Keratinocyte (primary cell): ENCODE data around the gene KRT31. TPM values are rescaled to one million over a fixed set of nuclear protein-coding genes. Genes with fewer than 3 reads are reported as not detected.
A peak's percentile ranks its signal among the peaks of the same experiment; 100 is the strongest.

Experiments
- DNase-seq: peaks from one replicate; pipeline ENCODE4 v3.0.0-alpha.2; 2011; ENCODE audit warnings: low read depth, missing footprints, low spot score
- FAIRE-seq: peaks from 2 replicates; lab custom pipeline; 2011; peaks lifted over from hg19 to GRCh38; lab: Jason Lieb, UNC
- H2AFZ ChIP-seq: 2 replicates; pipeline ENCODE4 v1.6.0; 2012; ENCODE audit warnings: low read length, control low read depth, inconsistent platforms; ENCODE audit not compliant: control insufficient read depth
- H3K27ac ChIP-seq: 2 replicates; pipeline ENCODE4 v1.5.1; 2011; ENCODE audit warnings: low read length; ENCODE audit not compliant: control insufficient read depth, insufficient read depth
- H3K27me3 ChIP-seq: 3 replicates; pipeline ENCODE4 v1.6.0; 2011; ENCODE audit warnings: low read length; ENCODE audit not compliant: control insufficient read depth, insufficient read depth; ENCODE audit errors: extremely low read depth
- H3K36me3 ChIP-seq, 2 experiments: 2 replicates in 1 of 2; 3 replicates in 1 of 2; pipeline ENCODE4 v1.5.1; 2011; ENCODE audit warnings: low read length in 2 of 2, mild to moderate bottlenecking in 1 of 2; ENCODE audit not compliant: control insufficient read depth in 2 of 2, insufficient read depth in 2 of 2; ENCODE audit errors: extremely low read depth in 1 of 2
- H3K4me1 ChIP-seq: 3 replicates; pipeline ENCODE4 v1.5.1; 2011; ENCODE audit warnings: low read length; ENCODE audit not compliant: control insufficient read depth, insufficient read depth; ENCODE audit errors: extremely low read depth
- H3K4me2 ChIP-seq: 3 replicates; pipeline ENCODE4 v1.6.0; 2011; ENCODE audit warnings: low read depth, low read length; ENCODE audit not compliant: control insufficient read depth, insufficient read depth; ENCODE audit errors: extremely low read depth
- H3K4me3 ChIP-seq, 3 experiments: fragments of 200-600 bp in 1 of 3; sonication (generic) in 1 of 3; 2 replicates in 2 of 3; 3 replicates in 1 of 3; pipeline ENCODE4 v1.5.1; 2011 to 2016; ENCODE audit warnings: low read length in 3 of 3, mild to moderate bottlenecking in 3 of 3, control low read depth in 2 of 3, inconsistent platforms in 1 of 3, low read depth in 1 of 3, mixed read lengths in 1 of 3, mixed run types in 1 of 3, moderate library complexity in 1 of 3; ENCODE audit not compliant: control insufficient read depth in 2 of 3, insufficient read depth in 2 of 3; ENCODE audit errors: extremely low read depth in 1 of 3
- H3K79me2 ChIP-seq: 2 replicates; pipeline ENCODE4 v1.6.0; 2012; ENCODE audit warnings: low read length; ENCODE audit not compliant: control insufficient read depth, insufficient read depth
- H3K9ac ChIP-seq: 3 replicates; pipeline ENCODE4 v1.6.0; 2011; ENCODE audit warnings: low read length; ENCODE audit not compliant: control insufficient read depth, insufficient read depth; ENCODE audit errors: extremely low read depth
- H3K9me1 ChIP-seq: 3 replicates; pipeline ENCODE4 v1.6.0; 2011; ENCODE audit warnings: low read length; ENCODE audit not compliant: control insufficient read depth, insufficient read depth; ENCODE audit errors: extremely low read depth
- H3K9me3 ChIP-seq: 2 replicates; pipeline ENCODE4 v1.5.1; 2012; ENCODE audit warnings: low read depth, low read length; ENCODE audit not compliant: control insufficient read depth
- H4K20me1 ChIP-seq: 3 replicates; pipeline ENCODE4 v1.6.0; 2011; ENCODE audit warnings: low read length; ENCODE audit not compliant: control insufficient read depth, insufficient read depth; ENCODE audit errors: extremely low read depth
- CTCF ChIP-seq, 3 experiments: IDR thresholded peaks in 1 of 3; conservative IDR thresholded peaks in 1 of 3; optimal IDR thresholded peaks in 1 of 3; 2 replicates in 2 of 3; 3 replicates in 1 of 3; pipeline versions ENCODE3 to v1.5.1; 2011; ENCODE audit warnings: low read length in 3 of 3, mild to moderate bottlenecking in 3 of 3, moderate library complexity in 2 of 3, control low read depth in 1 of 3, inconsistent platforms in 1 of 3; ENCODE audit not compliant: insufficient read depth in 2 of 3; ENCODE audit errors: extremely low read depth in 1 of 3
- EZH2 ChIP-seq: IDR thresholded peaks from one replicate; pipeline ENCODE4 v1.6.1; 2012; ENCODE audit warnings: inconsistent platforms, mild to moderate bottlenecking, low read length, moderate library complexity
- dilution Hi-C: fragments of 300-500 bp; cut with MboI; formaldehyde crosslinking; loops from one replicate; pipeline ENCODE4 v1.7.0; 2020; ENCODE audit warnings: low sequenced_read_pairs; ENCODE audit not compliant: extremely low pct_ligation_motif_present
- polyA plus RNA-seq, 5 experiments: library from polyadenylated mRNA; depleted of rRNA in 3 of 5; stranded (reverse) in 3 of 5; stranded (forward) in 1 of 5; unstranded in 1 of 5; fragments of >200 nt; gene quantifications; 1 replicate in 1 of 5; 2 replicates in 3 of 5; 3 replicates in 1 of 5; pipeline versions ENCODE4 v1.2.1 to v1.2.3, GENCODE V29; 2011 to 2012; ENCODE audit warnings: missing spikeins in 2 of 5, low read depth in 1 of 5, low replicate concordance in 1 of 5

Gene KRT31
- polyA plus RNA-seq, 1 donor (not counting 4 experiments of a cell fraction or from before 2014, with no cell fraction given), result 24.9 TPM

GRCh38 chr17:41377546-41377945, 19.9 kb downstream of the KRT31 start:
- Histone ChIP-seq H2AFZ (no peak overlapping the region), H3K4me2 (no peak overlapping the region), H3K4me3 (no peak overlapping the region), H3K9ac (no peak overlapping the region), H3K27ac (peak overlapping the region; percentile 11), H3K9me1 (no peaks in the 10 kb centered on the region), H3K4me1 (peaks cover 25% of the 10 kb centered on the region), H3K36me3 (no peaks in the 10 kb centered on the region), H3K27me3 (no peaks in the 10 kb centered on the region), H4K20me1 (no peaks in the 10 kb centered on the region), H3K9me3 (no peaks in the 10 kb centered on the region), H3K79me2 (no peaks in the 10 kb centered on the region)
- DNase-seq (no peak), FAIRE-seq (peak; percentile 79)
- dilution Hi-C loops, result no loop called here
- TF ChIP-seq CTCF (optimal IDR thresholded peaks at IDR 0.05 in 1 of 3, IDR thresholded peaks at IDR 0.05 in 1 of 3, conservative IDR thresholded peaks at IDR 0.05 in 1 of 3; ENCODE audit: extremely low read depth in 1 of 3, insufficient read depth in 2 of 3, low read length in 3 of 3) (no peak), EZH2 (no peak)

DNA sequence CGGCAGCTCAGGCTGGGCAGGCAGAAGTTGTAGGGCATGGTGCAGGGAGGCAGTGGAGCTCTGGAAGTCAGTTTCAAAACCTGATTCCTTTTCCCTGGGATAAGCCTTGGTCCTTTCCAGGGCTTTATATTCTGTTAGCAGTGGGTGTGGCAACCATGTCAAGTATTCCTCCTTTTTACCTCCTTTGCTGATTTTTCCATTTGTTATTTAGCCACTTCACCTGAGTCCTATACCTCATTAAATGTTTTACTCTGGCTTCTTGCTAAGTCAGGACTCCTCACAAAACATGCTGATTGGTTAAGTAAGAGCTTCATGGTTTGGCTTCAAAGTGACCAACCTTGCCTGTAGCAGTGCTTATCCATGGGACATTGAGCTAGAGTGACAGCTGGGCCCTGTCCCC, 27.7 kb downstream of the KRT31 start, which contains the start of gene KRT33B:
KRT33B (minus strand) TSS at position 101 of the 400 bp plus-strand sequence; CDS start at position 38, 63 bp downstream.
- Histone ChIP-seq H3K79me2 (no peaks in the 10 kb centered on the region), H3K9me3 (no peaks in the 10 kb centered on the region), H3K27ac (no peak within 1 kb of the TSS), H3K36me3 (no peaks in the 10 kb centered on the region), H3K27me3 (no peaks in the 10 kb centered on the region), H3K9ac (no peak within 1 kb of the TSS), H3K4me1 (peaks cover 13% of the 10 kb centered on the region), H2AFZ (no peak within 1 kb of the TSS), H3K9me1 (no peaks in the 10 kb centered on the region), H4K20me1 (no peaks in the 10 kb centered on the region), H3K4me2 (no peak within 1 kb of the TSS), H3K4me3 (no peak within 1 kb of the TSS)
- dilution Hi-C loops, result no loop called here
- TF ChIP-seq EZH2 (no peak), CTCF (optimal IDR thresholded peaks at IDR 0.05 in 1 of 3, IDR thresholded peaks at IDR 0.05 in 1 of 3, conservative IDR thresholded peaks at IDR 0.05 in 1 of 3; ENCODE audit: extremely low read depth in 1 of 3, insufficient read depth in 2 of 3, low read length in 3 of 3) (no peak)
- DNase-seq (no peak), FAIRE-seq (no peak)
